Bronchial epithelial cell (primary cell): ENCODE data around the gene IFITM5. TPM values are rescaled to one million over a fixed set of nuclear protein-coding genes. Genes with fewer than 3 reads are reported as not detected.
A peak's percentile ranks its signal among the peaks of the same experiment; 100 is the strongest.
"Not testable (repeated sequence)": the region's sequence is repeated elsewhere in the genome, so short reads cannot be mapped to it uniquely, and the experiment has no call there.

Experiments
- DNase-seq: peaks from one replicate; pipeline ENCODE4 v3.0.0-alpha.2; 2010; ENCODE audit warnings: low read depth
- FAIRE-seq: peaks from 2 replicates; lab custom pipeline; 2011; peaks lifted over from hg19 to GRCh38; lab: Jason Lieb, UNC
- H3K27me3 ChIP-seq: 2 replicates; pipeline ENCODE4 v1.5.1; 2011; ENCODE audit warnings: low read length; ENCODE audit not compliant: control insufficient read depth, insufficient read depth
- H3K36me3 ChIP-seq: 2 replicates; pipeline ENCODE4 v1.5.1; 2011; ENCODE audit warnings: low read length; ENCODE audit not compliant: control insufficient read depth, insufficient read depth
- H3K4me3 ChIP-seq: 2 replicates; pipeline ENCODE4 v1.5.1; 2011; ENCODE audit warnings: mild to moderate bottlenecking, low read depth, low read length, control low read depth
- total RNA-seq: library from RNA; depleted of rRNA; stranded (reverse); fragments of >200 nt; gene quantifications from 2 replicates; pipeline ENCODE4 v1.2.1, GENCODE V29; 2014
- TF ChIP-seq, protein P1 (sequence below): IDR thresholded peaks from 2 replicates; pipeline ENCODE4 v1.5.1; 2011; ENCODE audit warnings: mild to moderate bottlenecking, moderate library complexity, low read length, control low read depth, inconsistent platforms; ENCODE audit not compliant: insufficient read depth, severe bottlenecking

Gene IFITM5
- total RNA-seq, 1 donor from 2014 or later = not detected

- TF ChIP-seq, protein P1, sequence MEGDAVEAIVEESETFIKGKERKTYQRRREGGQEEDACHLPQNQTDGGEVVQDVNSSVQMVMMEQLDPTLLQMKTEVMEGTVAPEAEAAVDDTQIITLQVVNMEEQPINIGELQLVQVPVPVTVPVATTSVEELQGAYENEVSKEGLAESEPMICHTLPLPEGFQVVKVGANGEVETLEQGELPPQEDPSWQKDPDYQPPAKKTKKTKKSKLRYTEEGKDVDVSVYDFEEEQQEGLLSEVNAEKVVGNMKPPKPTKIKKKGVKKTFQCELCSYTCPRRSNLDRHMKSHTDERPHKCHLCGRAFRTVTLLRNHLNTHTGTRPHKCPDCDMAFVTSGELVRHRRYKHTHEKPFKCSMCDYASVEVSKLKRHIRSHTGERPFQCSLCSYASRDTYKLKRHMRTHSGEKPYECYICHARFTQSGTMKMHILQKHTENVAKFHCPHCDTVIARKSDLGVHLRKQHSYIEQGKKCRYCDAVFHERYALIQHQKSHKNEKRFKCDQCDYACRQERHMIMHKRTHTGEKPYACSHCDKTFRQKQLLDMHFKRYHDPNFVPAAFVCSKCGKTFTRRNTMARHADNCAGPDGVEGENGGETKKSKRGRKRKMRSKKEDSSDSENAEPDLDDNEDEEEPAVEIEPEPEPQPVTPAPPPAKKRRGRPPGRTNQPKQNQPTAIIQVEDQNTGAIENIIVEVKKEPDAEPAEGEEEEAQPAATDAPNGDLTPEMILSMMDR = no peak
- no peak overlapping the region for H3K4me3 ChIP-seq
- H3K27me3 ChIP-seq = peaks cover 4% of the 10 kb centered on the region
- no peaks in the 10 kb centered on the region for H3K36me3 ChIP-seq
- peak; percentile 13 for FAIRE-seq
- no peak for DNase-seq
Observed at GRCh38 chr11:332651-333480, 33.5 kb upstream of the IFITM5 start.

DNA sequence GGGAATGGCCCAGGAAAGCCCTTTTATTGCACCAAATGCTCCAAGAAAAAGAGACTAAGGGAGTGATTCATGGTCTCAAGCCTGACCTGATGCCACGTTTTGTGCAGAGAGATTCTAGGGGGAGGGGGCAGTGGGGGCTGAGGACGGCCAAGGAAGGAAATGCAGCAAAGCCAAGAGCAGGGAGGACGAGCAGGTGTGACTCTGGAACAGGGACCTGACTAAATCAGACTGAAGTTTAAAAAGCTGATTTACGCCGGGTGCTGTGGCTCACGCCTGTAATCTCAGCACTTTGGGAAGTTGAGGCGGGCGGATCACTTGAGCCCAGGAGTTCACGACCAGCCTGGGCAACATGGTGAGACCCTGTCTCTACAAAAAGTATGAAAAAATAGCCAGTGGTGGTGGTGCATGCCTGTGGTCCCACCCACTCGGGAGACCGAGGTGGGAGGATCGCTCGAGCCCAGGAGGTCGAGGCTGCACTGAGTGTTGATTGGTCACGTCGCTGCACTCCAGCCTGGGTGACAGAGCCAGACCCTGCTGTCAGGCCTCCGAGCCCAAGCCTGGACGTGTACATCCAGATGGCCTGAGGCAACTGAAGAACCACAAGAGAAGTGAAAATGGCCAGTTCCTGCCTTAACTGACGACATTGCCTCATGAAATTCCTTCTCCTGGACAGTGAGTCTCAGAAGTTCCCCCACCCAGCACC, 32.2 kb upstream of the IFITM5 start:
- H3K36me3 ChIP-seq = no peaks in the 10 kb centered on the region
- FAIRE-seq (no peak), DNase-seq (no peak)
- H3K27me3 ChIP-seq = peaks cover 4% of the 10 kb centered on the region
- TF ChIP-seq, protein P1 = no peak
- H3K4me3 ChIP-seq = no peak overlapping the region

DNA sequence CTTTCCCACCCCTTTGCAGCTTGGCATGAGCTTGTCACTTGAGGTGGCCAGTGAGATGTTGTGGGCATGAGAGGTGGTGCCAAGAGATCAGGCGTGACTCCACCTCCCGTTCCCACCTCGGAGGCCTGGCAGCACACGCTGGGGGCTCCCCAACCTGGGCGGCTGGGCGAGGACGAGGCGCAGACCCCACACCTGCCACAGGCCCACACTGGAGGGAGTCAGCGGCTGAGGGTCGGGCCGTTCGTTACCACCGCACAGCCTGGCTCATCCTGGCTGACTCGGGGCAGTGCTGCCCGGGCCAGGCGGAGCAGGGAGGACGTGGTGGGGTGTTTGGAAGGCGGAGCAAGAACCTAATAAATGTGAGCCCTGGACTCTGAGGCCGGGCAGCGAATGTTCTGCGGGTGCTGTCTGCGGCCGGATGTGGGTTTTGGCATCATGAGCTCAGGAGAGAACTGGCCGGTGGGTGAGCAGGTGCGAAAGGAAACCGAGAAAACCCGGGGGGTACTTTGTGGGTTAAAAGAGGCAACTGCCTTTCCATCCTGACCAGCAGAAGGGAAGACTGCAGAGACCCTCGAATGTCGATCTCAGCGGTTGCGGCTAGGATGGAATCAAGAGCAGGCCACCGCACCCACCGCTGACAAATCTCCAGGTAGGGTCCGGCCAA, 31.5 kb upstream of the IFITM5 start:
- FAIRE-seq (no peak), DNase-seq (no peak)
- Histone ChIP-seq H3K4me3 (no peak overlapping the region), H3K27me3 (peaks cover 4% of the 10 kb centered on the region), H3K36me3 (no peaks in the 10 kb centered on the region)
- TF ChIP-seq, protein P1 = no peak

DNA sequence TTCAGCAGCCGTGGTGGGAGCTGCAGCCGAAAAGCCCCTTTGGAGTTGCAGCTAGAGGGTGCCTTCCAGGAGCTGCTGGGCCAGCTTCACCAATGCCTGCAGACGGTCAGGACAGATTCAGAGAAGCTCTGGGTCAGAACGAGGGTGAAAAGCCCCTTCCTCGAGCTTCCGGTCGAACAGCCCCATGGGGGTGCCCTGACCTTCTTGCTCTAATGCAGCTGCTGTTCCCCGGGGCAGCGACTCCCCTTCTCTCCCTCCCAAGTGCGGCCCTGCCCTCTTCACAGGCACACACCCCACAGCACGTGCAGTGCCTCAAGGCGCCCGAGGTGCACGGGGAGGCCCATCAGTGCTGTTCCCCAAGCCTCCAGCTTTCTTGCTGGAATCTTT, 31.0 kb upstream of the IFITM5 start:
- TF ChIP-seq, protein P1 = no peak
- DNase-seq (no peak), FAIRE-seq (no peak)
- H3K4me3 ChIP-seq = no peak overlapping the region
- no peaks in the 10 kb centered on the region for H3K36me3 ChIP-seq
- H3K27me3 ChIP-seq = peaks cover 4% of the 10 kb centered on the region

- Histone ChIP-seq H3K36me3 (no peaks in the 10 kb centered on the region), H3K27me3 (peaks cover 4% of the 10 kb centered on the region), H3K4me3 (no peak overlapping the region)
- DNase-seq = no peak
- TF ChIP-seq, protein P1 = no peak
- FAIRE-seq = no peak
Observed at GRCh38 chr11:329886-330253, 30.5 kb upstream of the IFITM5 start.

- H3K36me3 ChIP-seq, H3K27me3 ChIP-seq, H3K4me3 ChIP-seq, DNase-seq, FAIRE-seq: not testable (repeated sequence)
Observed at GRCh38 chr11:328516-329100, 29.3 kb upstream of the IFITM5 start.
